NCI-H2196 (cell line): ENCODE data around the gene BSN.

ENCODE experiments used
- DNase-seq: peaks from one replicate; lab custom pipeline; 2025; ENCODE audit not compliant: unreplicated experiment; lab: John Stamatoyannopoulos, UW

Gene BSN

DNA sequence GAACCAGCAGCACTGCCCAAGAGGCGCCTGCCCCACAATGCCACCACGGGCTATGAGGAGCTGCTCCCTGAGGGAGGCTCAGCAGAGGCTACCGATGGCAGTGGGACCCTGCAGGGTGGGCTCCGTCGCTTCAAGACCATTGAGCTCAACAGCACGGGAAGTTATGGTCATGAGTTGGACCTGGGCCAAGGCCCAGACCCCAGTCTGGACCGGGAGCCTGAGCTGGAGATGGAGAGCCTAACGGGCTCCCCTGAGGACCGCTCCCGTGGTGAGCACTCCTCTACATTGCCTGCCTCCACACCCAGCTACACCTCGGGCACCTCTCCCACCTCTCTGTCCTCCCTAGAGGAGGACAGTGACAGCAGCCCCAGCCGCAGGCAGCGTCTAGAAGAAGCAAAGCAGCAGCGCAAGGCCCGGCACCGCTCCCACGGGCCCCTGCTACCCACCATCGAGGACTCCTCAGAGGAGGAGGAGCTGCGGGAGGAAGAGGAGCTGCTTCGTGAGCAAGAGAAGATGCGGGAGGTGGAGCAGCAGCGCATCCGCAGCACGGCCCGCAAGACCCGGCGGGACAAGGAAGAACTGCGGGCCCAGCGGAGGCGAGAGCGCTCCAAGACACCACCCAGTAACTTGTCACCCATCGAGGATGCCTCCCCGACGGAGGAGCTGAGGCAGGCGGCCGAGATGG lies 98.1 kb downstream of the BSN start:
- DNase-seq, result no peak

DNA sequence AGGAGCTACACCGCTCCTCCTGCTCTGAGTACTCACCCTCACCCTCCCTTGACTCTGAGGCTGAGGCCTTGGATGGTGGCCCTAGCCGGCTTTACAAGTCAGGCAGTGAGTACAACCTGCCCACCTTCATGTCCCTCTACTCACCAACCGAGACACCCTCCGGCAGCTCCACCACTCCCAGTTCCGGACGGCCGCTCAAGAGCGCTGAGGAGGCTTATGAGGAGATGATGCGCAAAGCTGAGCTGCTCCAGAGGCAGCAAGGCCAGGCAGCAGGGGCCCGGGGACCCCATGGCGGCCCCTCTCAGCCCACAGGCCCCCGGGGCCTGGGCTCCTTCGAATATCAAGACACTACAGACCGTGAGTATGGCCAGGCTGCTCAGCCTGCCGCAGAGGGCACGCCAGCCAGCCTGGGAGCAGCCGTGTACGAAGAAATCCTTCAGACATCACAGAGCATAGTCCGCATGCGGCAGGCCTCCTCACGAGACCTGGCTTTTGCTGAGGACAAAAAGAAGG lies 98.7 kb downstream of the BSN start:
- no peak for DNase-seq

DNA sequence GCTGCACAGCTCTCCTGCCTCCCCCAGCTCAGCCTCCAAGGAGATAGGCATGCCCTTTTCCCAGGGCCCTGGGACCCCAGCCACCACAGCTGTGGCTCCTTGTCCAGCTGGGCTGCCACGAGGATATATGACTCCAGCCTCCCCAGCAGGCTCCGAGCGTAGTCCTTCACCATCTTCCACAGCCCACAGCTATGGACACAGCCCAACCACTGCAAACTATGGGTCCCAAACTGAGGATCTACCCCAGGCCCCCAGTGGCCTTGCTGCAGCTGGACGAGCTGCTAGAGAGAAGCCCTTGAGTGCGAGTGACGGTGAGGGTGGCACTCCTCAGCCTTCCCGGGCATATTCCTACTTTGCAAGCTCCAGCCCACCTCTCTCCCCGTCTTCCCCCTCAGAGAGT lies 99.3 kb downstream of the BSN start:
- no peak for DNase-seq

DNA sequence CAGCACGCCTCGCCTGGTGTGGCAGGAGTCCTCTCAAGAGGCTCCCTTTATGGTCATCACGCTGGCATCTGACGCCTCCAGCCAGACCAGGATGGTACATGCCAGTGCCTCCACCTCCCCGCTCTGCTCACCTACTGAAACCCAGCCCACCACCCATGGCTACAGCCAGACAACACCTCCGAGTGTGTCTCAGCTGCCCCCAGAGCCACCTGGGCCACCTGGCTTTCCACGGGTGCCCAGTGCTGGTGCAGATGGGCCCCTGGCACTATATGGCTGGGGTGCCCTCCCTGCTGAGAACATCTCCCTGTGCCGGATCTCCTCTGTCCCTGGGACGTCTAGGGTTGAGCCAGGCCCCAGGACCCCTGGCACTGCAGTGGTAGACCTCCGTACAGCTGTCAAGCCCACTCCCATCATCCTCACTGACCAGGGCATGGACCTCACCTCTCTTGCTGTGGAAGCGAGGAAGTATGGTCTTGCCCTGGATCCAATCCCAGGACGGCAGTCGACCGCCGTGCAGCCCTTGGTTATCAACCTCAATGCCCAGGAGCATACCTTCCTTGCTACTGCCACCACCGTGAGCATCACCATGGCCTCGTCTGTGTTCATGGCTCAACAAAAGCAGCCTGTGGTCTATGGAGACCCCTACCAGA lies 100.0 kb downstream of the BSN start:
- DNase-seq, result no peak

DNA sequence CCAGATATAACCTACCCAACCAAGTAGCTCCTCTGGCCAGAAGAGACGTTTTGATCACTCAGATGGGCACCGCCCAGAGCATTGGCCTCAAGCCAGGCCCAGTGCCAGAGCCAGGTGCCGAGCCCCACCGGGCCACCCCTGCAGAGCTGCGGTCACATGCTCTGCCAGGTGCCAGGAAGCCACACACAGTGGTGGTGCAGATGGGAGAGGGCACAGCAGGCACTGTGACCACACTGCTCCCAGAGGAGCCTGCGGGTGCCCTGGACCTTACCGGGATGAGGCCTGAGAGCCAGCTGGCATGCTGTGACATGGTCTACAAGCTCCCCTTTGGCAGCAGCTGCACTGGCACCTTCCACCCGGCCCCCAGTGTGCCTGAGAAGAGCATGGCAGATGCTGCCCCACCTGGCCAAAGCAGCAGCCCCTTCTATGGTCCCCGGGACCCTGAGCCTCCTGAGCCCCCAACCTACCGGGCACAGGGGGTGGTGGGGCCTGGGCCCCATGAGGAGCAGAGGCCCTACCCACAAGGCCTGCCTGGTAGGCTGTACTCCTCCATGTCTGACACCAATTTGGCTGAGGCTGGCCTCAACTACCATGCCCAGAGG lies 100.8 kb downstream of the BSN start:
- peak; percentile 82 for DNase-seq

DNA sequence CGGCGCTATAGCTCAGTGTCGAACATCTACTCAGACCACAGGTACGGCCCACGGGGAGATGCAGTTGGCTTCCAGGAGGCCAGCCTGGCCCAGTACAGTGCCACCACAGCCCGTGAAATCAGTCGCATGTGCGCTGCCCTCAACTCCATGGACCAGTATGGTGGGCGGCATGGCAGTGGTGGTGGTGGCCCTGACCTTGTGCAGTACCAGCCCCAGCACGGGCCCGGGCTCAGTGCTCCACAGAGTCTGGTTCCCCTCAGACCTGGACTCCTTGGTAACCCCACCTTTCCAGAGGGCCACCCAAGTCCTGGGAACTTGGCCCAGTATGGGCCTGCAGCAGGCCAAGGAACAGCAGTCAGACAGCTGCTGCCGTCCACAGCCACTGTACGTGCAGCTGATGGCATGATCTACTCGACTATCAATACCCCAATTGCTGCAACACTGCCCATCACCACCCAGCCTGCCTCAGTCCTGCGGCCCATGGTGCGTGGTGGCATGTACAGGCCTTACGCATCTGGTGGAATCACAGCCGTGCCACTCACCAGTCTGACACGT lies 101.5 kb downstream of the BSN start:
- no peak for DNase-seq

DNA sequence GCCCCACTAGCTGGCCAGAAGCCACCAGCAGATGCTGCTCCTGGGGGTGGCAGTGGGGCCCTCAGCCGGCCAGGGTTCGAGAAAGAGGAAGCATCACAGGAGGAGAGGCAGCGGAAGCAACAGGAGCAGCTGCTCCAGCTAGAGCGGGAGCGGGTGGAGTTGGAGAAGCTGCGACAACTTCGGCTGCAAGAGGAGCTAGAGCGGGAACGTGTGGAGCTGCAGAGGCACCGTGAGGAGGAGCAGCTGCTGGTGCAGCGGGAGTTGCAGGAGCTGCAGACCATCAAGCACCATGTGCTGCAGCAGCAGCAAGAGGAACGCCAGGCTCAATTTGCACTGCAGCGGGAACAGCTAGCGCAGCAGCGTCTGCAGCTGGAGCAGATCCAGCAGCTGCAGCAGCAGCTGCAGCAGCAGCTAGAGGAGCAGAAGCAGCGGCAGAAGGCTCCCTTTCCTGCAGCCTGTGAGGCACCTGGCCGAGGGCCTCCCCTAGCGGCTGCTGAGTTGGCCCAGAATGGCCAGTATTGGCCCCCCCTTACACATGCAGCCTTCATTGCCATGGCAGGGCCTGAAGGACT lies 102.3 kb downstream of the BSN start:
- DNase-seq, result no peak

DNA sequence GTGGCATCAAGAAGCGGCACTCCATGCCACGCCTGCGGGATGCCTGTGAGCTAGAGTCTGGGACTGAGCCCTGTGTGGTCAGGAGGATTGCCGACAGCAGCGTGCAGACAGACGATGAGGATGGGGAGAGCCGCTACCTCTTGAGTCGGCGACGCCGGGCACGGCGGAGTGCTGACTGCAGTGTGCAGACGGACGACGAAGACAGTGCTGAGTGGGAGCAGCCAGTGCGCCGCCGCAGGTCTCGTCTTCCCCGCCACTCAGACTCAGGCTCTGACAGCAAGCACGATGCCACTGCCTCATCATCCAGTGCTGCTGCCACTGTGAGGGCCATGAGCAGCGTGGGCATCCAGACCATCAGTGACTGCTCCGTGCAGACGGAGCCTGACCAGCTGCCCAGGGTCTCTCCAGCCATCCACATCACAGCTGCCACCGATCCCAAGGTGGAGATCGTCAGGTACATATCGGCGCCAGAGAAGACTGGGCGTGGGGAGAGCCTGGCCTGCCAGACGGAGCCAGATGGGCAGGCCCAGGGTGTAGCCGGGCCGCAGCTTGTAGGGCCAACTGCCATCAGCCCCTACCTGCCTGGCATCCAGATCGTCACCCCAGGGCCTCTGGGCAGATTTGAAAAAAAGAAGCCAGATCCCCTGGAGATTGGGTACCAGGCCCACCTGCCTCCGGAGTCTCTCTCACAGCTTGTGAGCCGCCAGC lies 103.1 kb downstream of the BSN start:
- DNase-seq, result no peak

DNA sequence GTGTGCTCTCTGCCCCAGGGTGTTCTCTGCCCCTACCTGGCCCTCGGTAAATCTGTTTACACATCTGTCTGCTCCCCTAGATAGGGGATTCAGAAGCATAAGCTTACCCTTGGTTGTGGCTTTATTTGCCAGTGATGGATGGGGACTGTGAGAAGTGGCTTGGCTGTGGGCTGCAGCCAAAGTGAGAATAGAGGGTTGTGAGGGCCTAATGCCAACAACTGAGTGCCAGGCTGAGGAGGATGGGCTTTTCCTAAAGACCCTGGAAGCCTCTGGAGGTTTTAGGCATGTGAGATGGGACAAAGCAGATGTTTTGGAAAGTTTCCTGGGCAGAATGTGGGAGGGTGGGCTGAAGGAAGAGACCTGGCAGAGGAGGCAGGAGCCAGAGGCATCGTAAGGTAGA lies 104.4 kb downstream of the BSN start:
- no peak for DNase-seq

DNA sequence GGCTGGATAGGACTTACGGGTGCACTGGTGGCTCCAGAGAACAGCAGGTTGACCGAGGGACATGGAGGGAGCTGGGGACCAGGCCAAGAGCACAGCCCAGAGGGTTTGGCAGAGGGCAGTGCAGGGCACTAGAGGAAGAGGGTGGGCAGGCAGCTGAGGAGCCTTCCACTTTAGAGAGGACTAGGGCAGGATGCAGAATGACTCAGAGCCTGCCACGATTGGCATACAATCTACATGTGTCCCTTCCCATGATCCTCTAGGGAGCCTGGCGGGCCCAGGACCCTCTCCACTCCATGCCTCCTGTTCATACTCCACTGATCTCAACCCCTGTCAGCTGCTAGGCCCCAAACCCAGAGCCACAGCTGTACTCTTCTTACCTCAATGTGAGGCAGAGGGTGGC lies 105.5 kb downstream of the BSN start:
- no peak for DNase-seq

DNA sequence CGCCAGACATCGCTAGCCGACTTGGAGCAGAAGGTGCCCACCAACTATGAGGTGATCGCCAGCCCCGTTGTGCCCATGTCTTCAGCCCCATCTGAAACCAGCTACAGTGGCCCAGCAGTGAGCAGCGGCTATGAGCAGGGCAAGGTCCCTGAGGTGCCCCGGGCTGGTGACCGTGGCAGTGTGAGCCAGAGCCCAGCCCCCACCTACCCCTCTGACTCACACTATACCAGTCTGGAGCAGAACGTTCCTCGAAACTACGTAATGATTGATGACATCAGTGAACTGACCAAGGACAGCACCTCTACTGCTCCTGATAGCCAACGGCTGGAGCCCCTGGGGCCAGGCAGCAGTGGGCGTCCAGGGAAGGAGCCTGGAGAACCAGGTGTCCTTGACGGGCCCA lies 107.0 kb downstream of the BSN start:
- DNase-seq, result no peak

DNA sequence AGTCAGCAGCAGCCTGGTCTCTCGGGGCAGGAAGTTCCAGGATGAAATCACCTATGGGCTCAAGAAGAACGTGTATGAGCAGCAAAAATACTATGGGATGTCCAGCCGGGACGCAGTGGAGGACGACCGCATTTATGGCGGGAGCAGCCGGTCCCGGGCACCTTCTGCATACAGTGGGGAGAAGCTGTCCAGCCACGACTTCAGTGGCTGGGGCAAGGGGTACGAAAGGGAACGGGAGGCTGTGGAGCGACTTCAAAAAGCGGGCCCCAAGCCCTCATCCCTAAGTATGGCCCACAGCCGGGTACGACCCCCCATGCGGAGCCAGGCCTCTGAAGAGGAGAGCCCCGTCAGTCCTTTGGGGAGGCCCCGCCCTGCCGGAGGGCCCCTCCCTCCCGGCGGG lies 107.7 kb downstream of the BSN start:
- no peak for DNase-seq

DNA sequence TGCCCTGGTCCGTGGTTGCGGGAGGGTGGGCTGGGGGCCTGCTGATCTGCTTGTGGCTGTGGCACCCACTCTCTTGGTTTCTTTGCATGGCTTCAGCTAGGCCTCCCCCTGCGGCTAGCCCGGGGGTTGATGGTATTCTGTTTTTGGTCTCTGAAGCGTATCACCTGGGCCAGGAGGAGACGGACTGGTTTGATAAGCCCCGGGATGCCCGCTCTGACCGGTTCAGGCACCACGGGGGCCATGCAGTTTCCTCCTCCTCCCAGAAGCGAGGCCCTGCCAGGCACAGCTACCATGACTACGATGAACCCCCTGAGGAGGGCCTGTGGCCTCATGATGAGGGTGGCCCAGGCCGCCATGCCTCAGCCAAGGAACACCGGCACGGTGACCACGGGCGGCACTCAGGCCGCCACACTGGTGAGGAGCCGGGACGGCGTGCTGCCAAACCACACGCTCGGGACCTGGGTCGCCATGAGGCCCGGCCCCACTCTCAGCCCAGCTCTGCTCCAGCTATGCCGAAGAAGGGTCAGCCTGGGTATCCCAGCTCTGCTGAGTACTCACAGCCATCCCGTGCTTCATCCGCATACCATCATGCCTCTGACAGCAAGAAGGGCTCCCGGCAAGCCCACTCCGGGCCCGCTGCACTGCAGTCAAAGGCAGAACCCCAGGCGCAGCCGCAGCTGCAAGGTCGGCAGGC lies 108.6 kb downstream of the BSN start:
- DNase-seq, result no peak

DNA sequence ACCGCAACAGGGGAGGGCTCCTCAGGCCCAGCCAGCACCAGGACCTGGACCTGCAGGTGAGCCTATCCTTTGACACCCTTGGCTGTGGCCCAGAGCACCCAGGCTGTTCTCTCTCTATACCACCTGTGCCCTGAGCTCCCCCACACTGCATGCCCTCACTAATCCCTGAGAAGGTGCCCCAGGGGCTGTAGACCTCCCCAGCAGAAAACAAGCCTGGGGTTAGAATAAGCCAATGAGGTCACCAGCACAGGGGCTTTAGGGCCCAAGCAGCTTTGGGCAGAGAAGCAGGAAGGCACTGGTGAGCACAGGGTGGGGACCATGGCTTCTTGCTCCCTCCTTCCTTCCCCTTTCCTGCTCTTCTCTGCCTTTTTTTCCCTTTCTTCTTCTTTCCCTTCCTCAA lies 109.6 kb downstream of the BSN start:
- DNase-seq, result no peak

DNA sequence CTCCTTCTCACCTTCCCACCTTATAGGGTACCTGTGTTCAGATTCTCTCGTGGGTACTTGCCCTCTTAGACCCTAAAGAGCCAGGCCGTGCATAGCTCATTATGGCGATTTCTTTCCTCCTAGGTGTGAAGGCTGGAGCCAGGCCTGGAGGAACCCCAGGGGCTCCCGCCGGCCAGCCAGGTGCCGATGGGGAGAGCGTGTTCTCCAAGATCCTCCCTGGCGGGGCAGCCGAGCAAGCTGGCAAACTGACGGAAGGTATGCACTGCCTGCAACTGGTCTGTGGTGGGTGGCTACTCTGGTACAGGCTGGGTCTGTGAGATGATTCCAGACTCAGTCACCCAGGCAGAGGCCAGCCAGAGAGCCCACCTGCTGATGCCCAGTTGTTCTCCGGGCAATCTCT lies 110.0 kb downstream of the BSN start:
- no peak for DNase-seq

DNA sequence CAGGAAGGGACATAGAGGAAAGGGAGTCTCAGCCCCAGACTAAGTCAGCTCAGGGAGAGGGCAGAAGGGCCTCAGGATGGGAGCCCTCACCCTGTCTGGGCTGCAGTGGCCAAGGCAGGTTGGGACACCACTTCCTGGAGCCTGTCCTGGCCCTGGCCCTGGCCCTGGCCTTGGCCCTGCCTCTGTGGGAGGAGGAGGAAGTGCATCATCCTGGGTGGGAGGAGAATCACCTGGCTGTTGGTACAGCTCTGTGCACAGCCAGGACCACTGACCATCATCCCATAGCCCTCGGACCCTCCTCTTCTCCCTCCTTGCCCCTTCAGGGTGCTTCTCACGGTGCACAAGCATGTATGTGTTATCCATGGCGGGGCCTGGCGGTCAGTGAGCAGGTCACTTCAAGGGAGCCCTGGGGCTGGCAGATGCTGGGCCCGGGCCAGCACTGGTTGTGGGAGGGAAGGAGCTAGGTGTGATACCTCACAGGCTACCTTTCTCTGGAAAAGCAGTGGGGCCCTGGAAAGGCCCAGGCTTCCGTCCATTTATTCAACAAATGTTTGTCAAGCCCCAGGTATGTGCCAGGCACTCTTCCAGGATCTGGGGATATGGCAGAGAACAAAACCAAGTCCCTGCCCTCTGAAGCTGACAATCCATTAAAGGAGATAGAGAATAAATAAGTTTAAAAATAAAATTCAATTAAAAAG lies 111.7 kb downstream of the BSN start:
- DNase-seq, result no peak

DNA sequence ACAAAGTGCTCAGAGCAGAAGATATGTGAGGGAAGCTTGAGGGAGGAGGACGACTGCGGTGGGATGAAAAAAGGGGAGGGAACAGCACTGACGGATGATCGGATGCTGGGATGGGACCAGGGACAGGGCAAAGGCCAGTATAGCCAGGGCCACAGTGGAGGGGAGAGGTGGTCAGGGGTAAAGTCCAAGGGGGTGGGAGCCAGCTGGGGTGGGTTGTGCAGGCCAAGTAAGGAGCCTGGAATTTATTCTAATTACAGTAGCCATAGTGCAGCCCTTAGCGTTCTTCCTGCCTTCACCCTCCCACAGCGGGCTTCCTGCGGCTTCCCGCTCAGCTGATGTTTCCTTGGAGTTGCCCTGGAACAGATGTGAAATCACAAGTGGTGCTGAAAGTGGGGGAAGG lies 112.3 kb downstream of the BSN start:
- no peak for DNase-seq

DNA sequence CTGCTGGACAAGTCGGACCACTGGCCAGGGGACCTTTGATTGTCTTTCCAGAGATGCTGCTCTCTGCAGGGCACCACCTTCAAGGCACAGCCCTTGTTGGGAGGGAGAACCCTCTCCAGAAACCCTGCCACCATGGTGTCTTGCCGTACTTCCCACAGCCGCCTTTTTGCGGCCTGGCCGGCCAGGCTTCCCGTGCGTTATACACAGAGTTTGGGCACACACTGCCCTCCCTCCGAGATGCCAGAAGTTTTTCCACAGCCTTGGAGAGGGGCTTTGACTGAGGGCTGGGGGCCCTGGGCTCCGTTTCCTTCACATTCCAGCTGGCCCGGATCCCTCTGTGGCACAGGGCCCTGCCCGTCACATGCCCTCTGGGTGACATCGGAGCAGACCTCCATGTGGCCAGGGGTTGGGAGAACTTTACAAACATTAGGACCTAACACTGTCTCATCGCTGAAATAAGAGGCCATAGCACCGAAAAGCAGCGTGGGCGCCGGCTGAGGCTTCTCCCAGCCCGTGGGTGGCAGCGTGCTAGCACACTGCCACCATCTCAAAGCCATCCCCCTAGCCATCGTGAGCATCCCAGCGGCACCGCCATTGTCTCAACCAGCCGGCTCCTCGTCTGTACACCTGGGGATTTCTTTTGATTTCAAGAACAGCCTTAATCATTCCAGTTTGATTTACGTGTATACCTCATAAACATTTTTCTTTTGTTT lies 113.6 kb downstream of the BSN start:
- DNase-seq, result no peak

DNA sequence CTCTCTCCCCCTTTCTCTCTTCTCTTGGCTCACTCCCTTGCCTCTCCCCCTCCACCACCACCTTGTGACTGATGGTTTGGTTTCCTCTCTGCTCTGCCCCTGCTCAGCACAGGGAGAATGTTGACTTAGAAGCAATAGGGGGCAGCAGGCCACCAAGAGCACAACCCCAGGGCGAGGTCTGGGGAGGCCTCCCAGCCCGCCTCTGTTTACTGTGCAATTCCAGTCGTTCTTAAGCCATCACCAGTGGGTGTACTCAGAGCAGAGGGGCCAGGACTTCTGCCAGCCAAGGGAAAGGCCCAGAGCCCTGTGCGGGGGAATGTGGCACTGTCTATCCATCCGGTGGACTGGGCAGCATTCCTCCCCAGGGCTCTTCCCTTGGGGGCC lies 114.1 kb downstream of the BSN start:
- no peak for DNase-seq
